NCI-H1694 (cell line): ENCODE results near the gene TEX29.

Experiments used
- DNase-seq: peaks from one replicate; lab custom pipeline; 2025; lab: John Stamatoyannopoulos, UW

TEX29 gene

DNA sequence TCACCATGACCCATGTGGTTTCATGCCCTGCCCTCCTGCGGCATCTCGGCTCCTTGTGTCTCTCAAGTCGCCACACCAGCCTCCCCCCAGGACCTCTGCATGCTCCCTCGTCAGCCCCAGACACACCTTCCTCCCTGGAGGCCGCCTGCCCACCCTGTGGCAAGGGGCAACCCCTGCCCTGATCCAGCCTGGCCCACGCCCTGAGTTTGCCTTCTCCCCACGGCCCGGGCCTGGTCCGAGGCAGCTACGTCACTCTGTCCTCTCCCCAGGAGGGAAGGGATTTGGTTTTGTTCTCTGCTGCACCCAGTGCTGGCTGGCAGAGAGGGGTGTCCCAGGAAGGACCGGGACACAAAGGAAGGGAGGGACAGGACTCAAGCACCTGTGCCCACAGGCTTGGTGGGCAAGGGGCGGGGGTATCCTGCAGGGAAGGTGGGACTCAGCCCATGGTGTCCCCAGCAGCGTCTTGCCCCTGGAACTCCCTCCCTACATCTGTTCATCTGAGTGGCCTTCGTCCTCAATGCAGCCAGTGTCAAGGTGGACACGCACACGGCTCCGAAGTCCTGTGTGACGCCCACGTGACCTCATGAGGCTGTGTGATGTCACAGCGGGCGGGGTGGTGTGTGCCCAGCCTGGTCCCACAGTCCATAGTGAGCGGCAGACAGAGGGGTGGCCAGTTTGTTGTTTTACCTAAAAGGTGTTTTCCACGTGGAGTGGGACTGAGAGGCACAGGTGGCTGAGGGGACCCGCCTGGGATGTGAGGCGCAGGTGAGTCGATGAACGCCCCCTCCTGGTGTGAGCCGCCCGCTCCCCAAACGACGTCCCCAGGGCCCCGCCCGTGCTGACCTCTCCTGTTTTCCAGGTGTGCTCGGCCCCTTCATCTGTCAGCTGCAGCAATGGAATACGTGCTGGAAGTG lies at the start of gene TEX29:
TSS of gene TEX29 (plus strand) at position 645 of the 914 bp plus-strand sequence. CDS start at position 894, 249 bp downstream.
- DNase-seq: no peak

DNA sequence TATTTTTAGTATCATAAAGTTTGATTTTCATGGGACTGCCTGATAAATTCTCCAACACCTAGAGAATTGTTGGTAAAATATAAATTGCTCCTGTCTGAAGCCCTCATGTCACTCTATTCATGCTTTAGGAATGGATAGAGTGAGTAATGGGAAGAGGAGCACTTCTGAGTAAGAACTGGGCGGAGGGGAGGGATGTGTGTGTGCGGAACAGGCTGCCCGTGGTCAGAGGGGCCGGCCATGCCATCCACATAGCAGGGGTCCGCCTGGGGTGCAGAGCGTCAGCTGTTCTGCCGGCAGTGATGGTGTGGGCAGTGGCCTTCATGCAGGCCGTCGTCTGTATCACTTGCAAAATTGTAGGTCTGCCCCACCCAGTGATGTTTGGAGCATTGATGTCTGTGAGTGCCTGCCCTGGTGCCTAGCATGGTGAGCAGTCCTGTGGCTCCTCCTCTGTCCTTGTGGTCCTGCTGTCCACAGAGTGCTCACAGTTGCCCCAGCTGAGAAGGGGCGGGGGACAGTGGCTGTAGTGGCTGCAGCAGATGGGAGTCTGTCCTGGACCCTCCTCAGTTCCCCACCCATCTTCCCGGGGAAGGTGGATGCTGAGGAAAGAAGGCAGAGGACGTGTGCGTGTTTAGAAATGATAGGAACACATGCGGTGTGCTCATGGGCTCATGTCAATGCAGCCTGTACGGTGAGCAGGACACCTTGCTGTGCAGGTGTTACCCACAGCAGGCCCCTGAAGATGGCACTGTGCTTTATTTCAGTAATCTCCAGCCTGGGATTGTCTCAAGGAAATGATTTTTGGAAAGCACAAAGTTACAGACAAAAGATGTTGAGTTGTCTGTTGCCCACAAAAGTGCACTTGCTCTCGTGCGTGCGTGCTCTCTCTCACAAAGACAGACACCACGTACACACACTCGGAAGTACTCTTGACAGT lies 49.4 kb upstream of the TEX29 start:
- no peak for DNase-seq

DNA sequence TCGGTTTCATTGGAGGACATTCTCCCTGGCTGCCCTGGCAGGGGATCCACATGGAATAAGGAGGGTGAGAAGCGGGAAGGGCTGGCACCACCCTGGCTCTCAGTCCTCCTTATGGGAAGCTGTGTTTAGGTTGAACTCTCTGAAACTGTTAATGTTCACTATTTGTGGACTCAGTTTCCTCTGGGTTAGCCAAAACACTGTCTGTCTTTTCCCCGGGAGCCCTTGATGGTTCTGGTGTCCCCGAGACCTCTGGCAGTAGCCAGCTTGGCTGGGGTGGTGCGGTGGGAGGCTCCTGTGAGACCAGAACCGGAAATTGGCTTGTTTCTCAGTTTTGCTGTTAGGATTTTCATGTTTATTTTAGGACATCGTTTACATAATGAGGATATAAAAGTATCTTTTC lies 48.3 kb upstream of the TEX29 start:
- DNase-seq: no peak

DNA sequence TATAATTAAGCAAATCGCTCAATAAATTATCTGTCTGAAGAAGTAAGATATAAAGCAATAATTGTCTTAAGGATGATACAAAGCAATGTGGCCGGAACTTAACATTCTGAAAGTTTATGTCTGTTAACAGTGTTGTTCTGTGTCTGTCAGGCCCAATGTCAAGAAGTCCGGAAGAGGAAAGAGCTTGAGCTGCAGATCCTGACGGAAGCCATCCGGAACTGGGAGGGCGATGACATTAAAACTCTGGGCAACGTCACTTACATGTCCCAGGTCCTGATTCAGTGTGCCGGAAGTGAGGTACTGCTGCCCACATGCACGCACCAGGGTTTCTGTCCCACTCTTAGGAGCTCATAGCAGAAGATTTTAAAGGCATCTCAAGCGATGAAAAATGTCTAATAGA lies 45.1 kb upstream of the TEX29 start:
- DNase-seq: no peak

DNA sequence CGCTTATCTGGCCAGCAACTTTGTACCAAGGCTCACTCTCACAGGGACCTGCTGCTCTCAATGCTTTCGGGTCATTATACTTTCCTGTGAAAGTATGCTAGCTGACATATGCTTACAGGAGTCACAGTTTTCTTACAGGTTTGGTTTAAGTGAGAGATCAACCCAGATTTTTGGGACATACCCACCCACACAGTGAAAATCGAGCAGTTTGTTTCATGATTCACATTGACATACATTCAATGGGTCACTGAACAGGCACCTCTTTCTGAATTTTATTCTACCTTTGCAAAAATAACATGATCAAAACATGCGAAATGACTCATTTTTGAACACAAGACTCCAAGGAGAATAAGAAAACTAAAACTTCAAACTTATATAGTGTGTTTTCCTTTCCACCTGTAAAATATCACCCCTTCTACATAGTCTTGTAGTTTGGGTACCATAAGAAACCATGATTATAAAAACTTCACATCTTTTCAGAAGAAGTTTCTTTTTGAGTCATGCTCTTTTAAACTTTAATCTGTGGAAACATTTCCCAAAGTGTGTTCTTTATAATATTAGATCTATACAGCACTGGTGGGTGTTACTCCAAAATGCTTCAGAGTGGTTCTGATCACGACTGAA lies 44.3 kb upstream of the TEX29 start:
- DNase-seq: no peak

DNA sequence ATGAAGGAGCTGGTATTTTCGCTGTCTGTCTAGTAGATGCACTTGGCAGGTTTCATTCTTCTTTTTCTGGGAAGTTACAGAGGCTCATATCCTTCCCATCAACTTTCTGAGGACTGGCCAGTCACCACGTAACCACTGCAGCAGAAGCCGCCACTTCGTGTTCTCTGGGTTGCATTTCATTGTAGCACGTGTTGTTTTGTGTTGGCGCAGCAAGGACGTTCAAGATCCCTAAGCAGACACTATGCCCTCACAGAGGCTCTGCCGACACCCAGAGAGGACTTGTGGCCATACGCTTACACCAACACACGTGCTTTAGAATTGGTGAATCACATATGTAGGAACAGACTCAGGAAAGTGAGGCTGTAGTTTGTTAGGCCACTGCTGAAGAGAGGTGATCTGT lies 42.2 kb upstream of the TEX29 start:
- no peak for DNase-seq

DNA sequence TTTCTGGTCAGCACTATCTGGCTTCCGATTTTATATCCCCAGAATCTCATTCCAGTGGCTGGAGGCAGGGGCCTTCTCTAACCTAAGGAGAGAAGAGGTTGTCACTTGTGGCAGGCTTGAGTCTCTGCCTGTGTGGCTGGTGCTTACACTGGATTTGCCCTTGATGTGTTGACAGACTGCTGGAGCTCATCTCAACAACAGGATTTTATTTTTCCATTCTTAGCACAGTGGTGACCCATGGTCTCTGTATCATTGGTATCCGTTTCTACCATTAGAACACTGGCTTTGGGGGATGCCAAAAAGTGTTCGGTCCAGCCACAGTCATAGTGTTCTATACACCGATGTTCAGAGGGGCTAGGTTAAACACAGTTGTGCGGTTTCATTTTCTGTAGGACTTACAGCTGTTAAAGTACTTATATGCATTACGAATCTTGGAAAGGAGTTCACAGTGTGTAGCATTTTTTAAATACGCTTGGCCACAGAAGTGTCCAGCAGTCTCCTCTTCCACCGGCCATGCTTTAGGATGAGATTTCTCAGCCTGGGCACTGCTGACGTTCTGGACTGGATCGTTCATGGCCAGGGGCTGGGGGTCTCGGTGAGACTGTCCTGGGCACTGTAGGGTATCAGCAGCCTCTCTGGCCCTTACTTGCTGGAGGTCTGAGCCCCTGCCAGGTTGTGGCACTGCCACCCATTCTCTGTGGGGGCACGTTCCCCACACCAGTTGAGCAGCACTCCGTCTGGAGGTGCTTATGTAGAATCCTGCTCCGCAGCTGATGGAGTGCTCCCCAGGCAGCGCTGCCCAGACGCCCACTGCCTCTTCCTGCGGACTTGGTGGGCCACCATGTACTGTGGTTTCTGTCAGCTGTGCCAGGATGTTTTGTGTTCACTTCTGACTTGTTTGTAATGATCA lies 41.4 kb upstream of the TEX29 start:
- DNase-seq: no peak

DNA sequence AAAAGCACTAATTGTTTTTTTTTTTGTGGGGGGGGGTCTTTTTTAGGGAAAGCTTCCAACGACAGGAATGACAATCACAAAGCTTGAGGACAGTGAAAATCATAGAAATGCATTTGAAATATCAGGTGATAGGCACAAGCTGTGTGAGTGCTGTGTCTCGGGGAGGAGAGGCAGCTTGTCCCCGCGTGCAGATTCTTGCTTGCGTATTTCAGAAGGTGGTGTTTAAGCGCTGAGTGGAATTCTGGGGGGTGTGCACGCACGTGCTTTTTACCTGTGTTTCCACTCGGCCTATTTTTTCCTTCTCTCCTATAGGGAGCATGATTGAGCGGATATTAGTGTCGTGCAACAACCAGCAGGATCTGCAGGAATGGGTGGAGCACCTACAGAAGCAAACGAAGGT lies 40.2 kb upstream of the TEX29 start:
- DNase-seq: no peak

DNA sequence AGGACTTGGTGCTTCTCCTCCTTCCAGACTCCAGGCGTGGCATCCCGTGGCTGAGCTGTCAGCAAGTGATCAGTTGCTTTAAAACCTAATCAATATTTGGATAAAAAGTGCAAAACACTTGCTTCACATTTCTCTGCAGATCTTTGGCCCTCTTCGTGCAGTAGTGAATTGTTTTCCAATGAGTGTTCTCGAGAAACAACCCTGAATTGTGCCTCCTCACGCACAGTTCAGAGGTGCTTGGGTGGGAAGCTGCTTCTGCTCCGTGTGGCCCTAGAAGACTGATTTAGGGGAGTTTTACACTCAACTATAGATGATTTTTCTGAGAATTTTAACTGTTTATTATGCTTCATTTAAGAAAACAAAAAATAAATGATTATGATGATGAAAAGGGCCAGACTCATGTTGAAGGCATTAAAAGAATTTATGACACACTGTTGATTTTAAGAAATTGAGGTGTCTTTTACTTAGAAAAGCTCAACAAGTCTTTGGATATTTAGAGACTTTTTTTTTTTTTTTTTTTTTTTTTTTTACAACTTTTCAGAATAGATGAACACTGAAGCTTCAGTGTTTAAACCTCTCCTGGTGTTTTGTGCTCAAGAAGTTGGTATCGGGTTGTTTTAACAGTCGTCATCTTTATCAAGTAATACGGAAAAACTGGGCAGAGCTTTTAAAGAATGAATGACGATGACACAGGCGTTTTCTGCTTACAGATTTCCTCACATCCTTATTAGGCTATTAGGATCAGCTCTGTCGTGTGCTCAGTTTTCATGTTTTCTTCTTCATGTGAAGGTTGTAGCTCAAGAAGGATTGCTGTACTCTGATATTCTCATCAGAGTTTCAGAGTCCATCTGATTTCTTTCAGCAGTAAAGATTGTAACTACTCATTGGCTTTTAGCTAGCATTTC lies 39.5 kb upstream of the TEX29 start:
- DNase-seq: no peak

DNA sequence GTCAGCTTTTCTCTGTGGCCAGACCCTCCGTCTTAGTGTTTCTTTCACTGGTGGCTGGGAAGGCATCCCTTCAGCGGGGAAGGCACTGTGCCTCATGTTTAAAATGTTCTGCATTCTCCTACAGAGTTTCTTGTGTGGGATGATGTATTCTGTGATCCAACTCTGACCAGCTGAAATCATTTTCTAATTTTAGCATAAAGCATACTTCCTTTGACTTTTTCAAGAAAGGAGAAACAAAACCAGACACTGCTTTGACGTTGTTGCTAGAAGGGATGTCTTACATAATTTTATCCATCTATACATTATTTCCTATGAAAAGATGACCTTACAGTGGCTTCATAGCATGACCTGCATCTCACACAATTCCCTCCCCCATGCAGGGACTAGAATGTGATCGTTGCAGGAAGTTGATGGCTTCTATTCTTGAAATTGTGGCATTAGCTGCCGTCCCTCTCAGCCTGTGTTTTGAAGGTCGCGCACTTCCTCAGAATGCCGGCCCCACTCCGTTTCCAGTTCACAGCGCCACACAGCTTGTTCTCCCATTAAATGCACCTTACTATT lies 38.6 kb upstream of the TEX29 start:
- DNase-seq: no peak

DNA sequence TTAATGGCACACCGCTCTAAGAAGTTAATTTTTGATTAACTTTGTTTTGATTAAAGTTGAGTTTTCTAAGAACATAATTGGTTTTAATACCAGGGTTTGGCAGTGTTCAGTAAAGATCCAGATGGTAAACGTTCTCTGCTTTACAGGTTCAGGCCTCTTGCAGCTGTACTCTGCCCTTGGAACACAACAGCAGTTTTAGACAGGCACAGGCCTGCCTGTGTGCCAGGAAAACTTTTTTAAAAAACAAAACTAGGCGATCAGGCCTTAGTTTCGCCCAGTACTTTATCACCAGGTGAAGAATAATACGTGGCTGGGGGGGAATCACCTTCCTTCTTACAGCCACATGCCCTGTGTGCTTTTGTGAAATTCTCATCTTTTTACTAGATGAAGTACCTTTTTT lies 38.0 kb upstream of the TEX29 start:
- peak; percentile 66 for DNase-seq

DNA sequence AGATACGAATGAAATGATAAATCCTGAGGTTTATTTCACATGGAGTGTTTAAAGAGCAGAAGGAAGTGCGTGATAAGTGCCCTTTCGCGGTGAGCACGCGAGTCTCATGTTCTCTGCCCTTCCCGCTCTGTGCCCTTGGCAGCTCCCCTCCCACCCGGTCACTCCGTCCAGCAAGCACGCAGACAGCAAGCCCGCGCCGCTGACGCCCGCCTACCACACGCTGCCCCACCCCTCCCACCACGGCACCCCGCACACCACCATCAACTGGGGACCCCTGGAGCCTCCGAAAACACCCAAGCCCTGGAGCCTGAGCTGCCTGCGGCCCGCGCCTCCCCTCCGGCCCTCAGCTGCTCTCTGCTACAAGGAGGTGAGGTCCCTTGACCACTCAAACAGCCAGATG lies 37.4 kb upstream of the TEX29 start:
- no peak for DNase-seq

DNA sequence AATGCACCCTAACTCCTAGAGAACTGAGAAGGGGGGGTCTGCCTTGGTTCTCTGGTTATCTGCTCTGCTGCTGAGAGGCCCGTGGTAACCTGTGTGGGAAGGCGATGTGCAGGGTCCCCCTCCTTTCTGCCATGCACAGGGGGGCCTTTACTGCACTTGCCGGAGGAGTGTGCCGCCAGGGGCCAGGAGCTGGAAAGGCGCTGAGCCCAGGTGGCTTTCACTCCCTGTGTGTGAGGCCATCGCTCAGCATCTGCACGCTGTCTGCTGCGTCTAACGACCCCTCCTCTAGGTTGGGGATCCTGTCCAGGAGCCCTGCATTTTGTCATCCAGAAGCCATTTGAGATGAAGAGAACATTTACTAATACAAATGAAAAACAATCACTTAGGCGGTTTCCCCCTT lies 37.0 kb upstream of the TEX29 start:
- no peak for DNase-seq

DNA sequence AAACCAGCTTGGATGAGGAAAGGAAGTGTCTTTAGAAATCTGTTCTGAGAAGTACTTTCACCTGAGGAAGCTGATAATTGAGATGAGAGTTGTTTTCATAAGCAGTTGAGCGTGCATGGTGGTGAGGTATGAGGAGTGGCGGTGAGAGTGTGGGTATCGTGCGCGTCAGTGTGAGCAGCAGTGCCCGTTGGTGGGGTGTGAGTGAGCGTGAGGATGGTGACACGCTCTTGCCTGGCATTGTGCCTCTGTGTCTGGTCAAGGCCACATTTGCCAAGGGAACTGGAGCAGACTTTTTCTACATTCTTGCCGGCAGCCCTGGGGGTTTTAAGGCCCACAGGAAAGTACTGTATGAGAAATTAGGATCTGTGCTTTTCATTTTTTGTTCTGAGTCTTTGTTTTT lies 36.5 kb upstream of the TEX29 start:
- DNase-seq: no peak

DNA sequence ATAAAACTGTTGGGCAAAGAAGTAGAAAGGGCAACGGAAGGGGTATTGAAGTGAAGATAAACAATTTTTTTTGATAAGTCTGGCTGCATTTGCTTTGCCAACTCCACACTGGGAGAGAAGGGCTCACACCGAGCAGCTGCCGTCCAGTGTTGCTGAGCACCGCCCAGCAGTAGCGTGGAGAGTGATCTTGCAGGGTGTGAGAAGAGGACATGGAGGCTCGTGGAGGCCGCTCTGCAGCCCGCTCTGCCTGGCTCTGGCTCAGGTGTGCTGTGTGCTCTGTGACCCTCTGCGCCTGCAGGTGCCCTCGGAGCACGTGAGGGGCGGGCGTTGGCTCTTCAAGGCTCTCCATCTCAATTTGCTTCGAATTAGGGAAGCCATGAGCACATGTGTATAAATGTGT lies 35.9 kb upstream of the TEX29 start:
- DNase-seq: no peak

DNA sequence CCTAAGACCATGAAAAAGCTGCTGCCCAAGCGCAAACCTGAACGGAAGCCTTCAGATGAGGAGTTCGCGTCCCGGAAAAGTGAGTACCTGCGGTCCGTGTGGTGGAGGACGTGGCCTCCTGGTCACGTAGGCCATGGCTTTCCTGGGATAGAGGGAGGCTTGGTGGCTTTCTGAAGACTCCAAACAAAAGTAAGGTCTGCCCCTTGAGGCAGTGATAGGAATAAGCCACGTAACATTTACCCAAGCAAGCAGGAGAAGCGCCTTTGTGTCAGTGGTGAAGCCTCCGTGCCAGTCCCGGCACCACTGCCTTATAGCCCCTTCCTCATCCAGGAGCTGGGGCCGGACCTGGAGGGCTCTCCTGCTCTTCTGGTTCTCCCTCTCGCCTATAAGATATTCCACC lies 34.3 kb upstream of the TEX29 start:
- no peak for DNase-seq

DNA sequence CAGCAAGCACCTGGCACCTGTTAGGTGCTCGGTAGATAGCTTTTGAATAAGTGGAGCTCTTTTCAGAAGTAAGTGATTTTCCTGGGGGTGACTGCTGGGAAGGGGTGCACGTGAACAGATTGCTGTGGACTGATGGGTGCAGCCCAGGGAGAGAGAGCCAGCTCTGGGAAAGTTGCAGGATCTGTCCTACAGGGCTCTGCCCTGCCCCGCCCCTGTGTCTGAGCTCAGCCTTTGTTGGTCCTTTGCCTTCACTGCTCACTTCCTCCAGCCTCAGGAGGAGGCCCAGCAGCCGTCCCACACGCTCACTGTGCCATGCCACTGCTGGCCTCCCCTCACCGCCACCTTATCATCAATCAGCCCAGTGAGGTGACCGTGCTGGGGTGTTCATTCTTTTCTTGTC lies 33.7 kb upstream of the TEX29 start:
- no peak for DNase-seq

DNA sequence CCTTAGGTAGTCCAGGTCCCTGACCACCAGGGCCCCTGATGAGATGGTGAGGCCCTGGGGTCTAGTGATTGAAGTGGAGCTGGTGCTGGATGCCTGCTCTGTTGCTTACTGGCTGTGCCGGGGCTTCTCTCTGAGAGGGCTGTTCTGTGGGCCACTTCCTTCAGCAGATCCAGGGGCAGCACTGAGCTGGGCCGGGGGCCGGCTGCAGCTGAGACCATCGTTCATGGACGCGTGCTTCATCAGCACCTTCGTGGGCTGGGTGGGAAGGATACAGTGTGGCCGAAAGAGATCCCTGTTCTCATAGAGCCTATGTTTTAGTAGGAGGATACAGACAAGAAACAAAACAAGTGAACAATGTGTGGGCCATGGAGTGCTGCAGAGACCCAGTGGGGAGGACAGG lies 33.2 kb upstream of the TEX29 start:
- DNase-seq: no peak

DNA sequence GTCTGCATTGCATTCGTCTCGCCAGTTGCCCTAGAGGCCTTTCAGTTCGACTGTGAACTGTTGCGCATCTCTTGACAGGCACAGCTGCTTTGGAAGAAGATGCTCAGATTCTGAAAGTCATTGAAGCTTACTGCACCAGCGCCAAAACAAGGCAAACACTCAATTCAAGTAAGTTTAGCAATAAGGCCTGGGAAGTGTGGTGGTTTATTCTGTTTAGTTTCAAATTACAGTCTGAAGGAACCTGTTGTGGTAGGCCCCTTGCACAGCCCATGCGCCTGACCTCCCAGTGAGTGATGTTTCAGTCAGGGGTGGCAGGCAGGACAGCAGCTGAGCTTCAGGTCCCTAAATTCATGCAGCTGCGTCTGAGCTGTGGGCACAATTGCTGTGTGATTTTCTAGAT lies 32.2 kb upstream of the TEX29 start:
- DNase-seq: no peak

DNA sequence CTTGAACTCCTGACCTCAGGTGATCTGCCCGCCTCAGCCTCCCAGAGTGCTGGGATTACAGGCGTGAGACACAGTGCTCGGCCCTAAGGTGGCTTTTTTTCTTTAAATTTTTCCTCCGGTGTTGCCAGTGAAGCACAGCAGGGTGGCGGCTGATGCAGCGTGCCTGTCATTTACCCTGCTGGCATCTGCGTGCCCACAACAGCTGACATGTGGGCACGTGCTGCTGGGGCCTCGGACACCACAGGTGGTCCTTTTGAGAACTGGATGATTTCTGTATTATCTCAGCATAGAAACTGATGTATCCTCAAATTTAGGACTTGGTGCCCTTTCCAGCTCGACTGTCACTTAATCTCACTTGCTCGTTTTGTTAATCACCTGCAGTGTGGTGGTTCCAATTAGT lies 31.2 kb upstream of the TEX29 start:
- DNase-seq: no peak
